GM21825 (cell line): ENCODE measurements around the gene MARCHF10.

Experiments
- ATAC-seq: cut with Tn5 transposase; IDR thresholded peaks from one replicate; pipeline ENCODE4 v1.9.1; 2021; ENCODE audit warnings: mild to moderate bottlenecking, moderate library complexity; ENCODE audit not compliant: unreplicated experiment

The MARCHF10 gene

GRCh38 chr17:62681061-62681938, 126.8 kb downstream of the MARCHF10 start:
- ATAC-seq = no peak

GRCh38 chr17:62680541-62681052, 127.5 kb downstream of the MARCHF10 start:
- no peak for ATAC-seq

- ATAC-seq = no peak
These were observed 128.2 kb downstream of the MARCHF10 start for GRCh38 chr17:62679866-62680377.

GRCh38 chr17:62678214-62678919, 129.7 kb downstream of the MARCHF10 start:
- no peak for ATAC-seq

- ATAC-seq = no peak
These were observed 131.0 kb downstream of the MARCHF10 start for GRCh38 chr17:62676952-62677596.

DNA sequence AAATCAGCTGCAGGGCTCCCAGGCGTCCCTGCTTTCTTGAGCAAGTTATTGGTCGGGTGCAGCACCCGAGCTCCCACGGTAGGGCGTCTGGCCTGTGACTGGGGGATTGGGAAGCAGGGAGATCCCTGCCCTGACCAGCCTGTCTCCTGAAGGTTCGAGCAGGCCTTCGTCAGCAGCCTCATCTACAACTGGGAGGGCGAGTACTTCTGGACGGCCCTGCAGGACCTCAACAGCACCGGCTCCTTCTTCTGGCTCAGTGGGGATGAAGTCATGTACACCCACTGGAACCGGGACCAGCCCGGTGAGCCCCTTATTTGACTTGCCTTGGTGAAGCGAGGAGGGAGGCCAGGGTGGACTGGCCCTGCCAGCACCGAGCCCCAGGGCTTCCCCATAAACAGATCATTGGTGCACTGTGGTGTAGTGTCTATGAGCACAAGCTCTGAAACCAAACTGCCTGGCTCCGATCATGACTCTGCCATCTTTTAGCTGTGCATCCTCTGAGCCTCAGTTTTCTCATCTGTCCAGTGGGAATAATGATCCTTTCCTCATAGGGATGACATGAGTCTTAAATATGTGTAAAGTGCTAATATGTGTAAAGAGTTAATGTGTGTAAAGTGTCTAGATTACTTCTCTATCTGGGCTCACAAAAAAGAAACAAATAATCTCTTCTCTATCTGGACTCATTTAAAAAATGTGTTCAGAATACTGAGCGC, 131.7 kb downstream of the MARCHF10 start:
- no peak for ATAC-seq

- ATAC-seq = no peak
These were observed 132.4 kb downstream of the MARCHF10 start for GRCh38 chr17:62675701-62676100.

DNA sequence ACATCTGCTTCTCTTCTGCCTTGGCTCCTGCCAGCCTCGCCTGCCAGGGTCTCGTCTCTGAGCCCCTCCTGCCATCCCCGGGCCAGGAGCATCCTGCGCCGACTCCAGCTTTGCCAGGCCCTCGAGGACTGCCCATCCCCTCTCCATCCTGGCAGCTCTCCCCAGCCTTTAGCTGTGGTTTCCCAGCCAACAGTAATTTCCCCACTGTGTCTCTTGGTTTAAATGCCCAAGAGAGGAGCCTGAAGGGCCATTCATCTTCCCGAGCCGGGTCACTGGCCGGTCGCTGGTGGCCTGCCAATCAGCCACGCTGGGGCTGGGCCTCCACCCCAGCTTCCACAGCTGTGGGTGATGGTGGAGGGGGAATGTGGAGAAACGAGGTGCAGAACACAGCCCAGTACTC, 132.9 kb downstream of the MARCHF10 start:
- ATAC-seq = no peak

DNA sequence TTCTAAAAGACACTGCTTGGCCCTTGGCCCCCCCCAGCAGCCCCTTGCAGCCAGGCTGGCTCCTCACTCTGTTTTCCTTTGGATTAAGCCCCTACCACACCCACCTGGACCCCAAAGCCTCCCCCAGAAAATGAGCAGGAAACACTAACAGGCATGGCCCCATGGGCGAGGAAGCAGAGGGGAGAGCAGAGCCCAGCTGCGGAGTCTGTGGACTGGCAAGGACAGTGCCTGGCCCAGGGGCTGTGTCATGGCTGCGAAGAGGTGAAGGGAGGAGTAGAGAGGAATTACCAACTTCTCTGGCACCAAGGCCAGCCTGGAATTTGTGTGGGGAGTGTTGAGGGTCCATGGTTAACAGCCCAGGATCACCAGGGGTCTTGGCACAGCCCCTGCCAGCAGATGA, 133.3 kb downstream of the MARCHF10 start:
- no peak for ATAC-seq

DNA sequence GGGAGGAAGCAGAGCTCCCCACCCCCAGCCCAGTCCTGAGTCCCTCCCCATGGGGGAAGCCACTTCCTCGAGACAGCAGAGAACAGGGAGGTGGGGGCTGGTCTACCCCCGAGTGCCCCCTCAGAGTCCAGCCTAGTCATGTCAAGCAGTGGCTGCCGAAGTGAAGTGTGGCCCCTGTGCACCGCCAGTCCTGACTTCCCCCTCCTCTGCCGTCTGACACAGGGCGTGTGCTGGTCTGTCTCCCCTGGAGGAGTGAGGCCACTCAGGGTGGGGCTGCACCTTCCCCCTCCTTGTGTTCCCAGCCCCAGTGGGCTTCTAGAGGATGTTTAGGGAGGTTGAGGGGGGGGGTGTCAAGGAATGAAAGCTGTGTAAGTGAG, 133.8 kb downstream of the MARCHF10 start:
- ATAC-seq = no peak

DNA sequence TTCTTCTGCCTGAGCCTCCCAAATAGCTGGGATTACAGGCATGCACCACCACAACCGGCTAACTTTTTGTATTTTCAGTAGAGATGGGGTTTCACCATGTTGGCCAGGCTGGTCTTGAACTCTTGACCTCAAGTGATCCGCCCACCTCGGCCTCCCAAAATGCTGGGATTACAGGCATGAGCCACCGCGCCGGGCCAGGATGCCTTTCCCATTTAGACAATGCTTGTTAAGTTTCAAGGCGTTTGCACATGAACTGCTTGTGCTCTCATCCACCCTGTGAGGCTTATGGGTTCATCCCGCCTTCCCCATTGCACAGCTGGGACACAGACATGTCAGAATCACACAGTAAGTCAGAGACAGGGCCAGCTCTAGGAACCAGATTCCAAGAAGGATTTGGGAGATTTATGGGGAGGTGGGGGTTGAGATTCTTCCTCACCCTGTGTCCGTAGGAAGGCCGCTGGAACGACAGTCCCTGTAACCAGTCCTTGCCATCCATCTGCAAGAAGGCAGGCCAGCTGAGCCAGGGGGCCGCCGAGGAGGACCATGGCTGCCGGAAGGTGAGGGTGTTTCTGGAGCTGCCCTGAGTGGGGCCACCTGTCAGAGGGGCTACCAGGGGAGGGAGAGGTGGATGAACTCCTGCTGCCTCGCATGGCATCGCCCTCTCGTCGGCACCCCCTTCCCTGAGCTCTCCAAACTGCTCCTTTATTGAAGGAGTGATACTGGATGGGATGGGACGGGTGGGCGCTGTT, 134.3 kb downstream of the MARCHF10 start:
- no peak for ATAC-seq

GRCh38 chr17:62672957-62673356, 135.2 kb downstream of the MARCHF10 start:
- ATAC-seq = no peak

DNA sequence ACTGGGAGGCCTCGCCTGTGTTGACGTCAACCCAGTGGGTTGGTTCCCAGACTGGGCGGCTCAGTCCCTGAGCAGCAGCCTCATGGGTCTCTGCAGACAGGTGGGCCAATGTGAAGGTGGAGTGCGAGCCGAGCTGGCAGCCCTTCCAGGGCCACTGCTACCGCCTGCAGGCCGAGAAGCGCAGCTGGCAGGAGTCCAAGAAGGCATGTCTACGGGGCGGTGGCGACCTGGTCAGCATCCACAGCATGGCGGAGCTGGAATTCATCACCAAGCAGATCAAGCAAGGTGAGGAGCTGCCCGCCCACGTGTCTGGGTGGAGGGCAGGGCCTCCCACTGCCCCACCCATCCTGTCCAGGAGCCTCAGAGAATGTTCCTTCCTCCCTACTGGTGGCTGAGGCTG, 136.6 kb downstream of the MARCHF10 start:
- no peak for ATAC-seq

DNA sequence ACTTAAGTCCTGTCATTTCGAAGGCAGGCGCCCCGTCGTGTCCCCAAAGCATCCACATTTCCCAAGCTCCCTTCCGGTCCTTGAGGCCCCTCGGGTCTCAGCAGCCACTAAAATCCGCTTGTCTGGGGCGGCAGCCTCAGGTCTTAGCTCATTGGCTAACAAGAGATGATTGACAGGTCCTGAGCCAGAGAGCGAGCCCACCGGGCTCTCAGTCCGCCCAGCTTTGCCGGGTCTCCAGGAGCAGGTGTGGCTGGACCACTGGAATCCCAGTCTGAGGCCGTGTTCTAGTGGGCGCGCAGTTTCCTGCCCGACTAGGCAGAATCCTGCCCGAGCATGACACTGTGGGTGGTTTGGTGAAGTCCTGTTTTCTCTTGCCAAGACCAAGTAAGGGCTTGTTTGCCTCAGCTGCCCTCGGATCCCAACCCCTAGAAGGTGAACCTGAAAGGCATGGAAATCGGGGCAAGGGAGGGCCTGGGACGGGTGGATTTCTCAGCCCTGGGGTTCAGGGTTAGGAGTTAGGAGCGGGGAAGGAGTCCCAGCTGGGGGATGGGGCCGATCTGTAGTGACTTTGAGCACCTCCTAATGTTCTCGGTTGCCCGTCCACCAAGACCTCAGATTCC, 137.8 kb downstream of the MARCHF10 start:
- no peak for ATAC-seq

GRCh38 chr17:62668091-62668804, 139.9 kb downstream of the MARCHF10 start:
- no peak for ATAC-seq

DNA sequence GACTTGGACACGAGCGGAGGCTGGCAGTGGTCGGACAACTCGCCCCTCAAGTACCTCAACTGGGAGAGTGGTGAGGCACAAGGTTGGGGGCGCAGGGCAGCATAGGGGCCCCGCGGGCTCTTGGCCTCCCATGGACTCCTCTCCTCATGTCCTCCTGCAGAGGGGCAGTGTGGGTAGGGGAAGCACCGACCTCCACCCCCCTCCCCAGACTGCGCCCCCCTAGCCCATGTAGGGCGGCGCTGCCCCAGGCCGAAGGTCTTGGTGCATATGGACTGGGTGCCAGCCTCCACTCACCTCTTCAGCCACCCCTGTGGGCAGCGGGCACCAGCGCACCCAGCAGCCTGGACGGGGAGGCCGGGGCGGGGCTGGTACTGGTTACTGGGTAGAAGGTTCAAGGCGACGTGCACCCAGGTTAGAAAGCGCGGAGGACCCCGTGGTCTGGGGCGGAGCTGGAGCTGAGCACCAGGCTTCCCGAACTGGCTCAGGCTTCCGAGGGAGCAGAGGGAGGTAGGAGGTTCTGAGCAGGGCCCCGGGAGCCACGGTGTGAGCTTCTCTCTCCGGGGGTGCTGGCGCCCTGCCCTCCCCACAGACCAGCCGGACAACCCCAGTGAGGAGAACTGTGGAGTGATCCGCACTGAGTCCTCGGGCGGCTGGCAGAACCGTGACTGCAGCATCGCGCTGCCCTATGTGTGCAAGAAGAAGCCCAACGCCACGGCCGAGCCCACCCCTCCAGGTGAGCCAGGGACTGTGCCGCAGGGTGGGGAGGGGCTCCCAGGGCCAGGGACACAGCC, 141.1 kb downstream of the MARCHF10 start:
- ATAC-seq = no peak

DNA sequence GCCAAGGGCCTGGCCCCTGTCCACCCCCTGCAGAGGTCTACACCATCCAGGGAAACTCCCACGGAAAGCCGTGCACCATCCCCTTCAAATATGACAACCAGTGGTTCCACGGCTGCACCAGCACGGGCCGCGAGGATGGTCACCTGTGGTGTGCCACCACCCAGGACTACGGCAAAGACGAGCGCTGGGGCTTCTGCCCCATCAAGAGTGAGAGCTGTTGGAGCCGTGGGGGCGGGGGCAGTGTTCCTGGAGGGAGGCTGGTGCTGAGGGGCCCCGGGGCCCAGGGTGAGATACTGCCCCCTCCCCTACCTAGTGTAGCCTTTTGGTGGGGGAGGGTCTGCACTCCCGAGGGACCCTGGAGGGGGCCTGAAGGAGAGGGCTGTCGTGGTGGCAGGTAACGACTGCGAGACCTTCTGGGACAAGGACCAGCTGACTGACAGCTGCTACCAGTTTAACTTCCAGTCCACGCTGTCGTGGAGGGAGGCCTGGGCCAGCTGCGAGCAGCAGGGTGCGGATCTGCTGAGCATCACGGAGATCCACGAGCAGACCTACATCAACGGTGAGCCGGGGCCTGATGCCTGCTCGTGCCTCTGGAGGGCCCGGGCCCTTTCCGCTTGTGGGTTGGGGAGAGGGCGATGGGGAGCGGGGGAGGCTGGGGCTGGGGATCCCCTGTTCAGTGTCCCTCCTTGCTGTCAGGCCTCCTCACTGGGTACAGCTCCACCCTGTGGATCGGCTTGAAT, 141.9 kb downstream of the MARCHF10 start:
- no peak for ATAC-seq
